ENCODE measurements around the gene MAGEA9B. TPM values are rescaled to one million over a fixed set of nuclear protein-coding genes. Genes with fewer than 3 reads are reported as not detected.

The MAGEA9B gene
- total RNA-seq, 1 experiment from 2014 or later: not detected

DNA sequence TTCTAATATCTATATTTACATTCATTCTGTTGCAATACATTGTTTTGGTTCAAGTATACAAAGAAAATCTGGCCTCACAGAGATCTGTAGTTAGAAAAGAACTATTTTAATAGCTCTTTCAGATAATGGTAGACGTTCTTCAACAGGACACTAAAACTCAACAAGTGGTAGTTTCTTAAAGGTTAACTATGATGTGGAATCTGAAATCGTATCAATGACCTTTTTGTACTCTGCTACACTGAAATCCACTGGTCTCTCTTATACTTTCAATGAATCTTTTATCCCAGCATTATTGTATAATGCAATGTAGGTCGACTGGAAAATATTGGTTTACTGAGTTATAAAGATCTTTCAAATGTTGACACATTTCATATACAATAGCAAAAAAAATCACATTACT lies 31.6 kb upstream of the MAGEA9B start:
- H3K23me2 ChIP-seq (ENCODE audit: insufficient read length, low read depth, low read length, poor library complexity, severe bottlenecking): no peaks in the 10 kb centered on the region
- H3K14ac ChIP-seq (ENCODE audit: insufficient read depth, low read length): no peak overlapping the region
- no peak overlapping the region for H3K27ac ChIP-seq (ENCODE audit: insufficient read length, low read depth, low read length)
- no peak overlapping the region for H4K8ac ChIP-seq (replicated peaks; ENCODE audit: insufficient read length, low read depth, low read length)
- H3K18ac ChIP-seq (ENCODE audit: insufficient read length, low read depth, low read length): no peak overlapping the region
- H2BK5ac ChIP-seq (ENCODE audit: insufficient read length, low read length): no peak overlapping the region
- no peaks in the 10 kb centered on the region for H3K4me1 ChIP-seq (ENCODE audit: insufficient read depth, low read length)
- peaks cover 45 to 52% of the 10 kb centered on the region in 2 experiments for H3K9me3 Mint-ChIP-seq
- H2BK15ac ChIP-seq (ENCODE audit: low read depth, low read length): no peak overlapping the region
- H3K9me3 ChIP-seq (ENCODE audit: control insufficient read depth, low read depth, low read length): peaks cover 8% of the 10 kb centered on the region
- H3K56ac ChIP-seq (ENCODE audit: insufficient read length, low read depth, low read length): no peak overlapping the region
- H3K9ac ChIP-seq (ENCODE audit: extremely low read depth, insufficient read length, low read length): no peak overlapping the region
- H4K91ac ChIP-seq (ENCODE audit: insufficient read length, low read depth, low read length): no peak overlapping the region
- H3K4me2 ChIP-seq (ENCODE audit: insufficient read depth, insufficient read length, low read length): no peak overlapping the region
- H3K79me2 ChIP-seq (ENCODE audit: insufficient read depth, low read length): no peaks in the 10 kb centered on the region; the same call in 1 of the 2 replicates
- no peaks in the 10 kb centered on the region for H4K20me1 ChIP-seq (ENCODE audit: control insufficient read depth, insufficient read depth, insufficient read length)
- H3K27ac Mint-ChIP-seq: no peak overlapping the region
- H3K4me1 Mint-ChIP-seq: 0 out of 4 replicates have a peak, but pooled peaks cover 0 to 2% of the 10 kb centered on the region in 2 experiments
- no peaks in the 10 kb centered on the region for H3K27me3 ChIP-seq (ENCODE audit: insufficient read depth, low read length)
- H2BK20ac ChIP-seq (ENCODE audit: low read depth, low read length, poor library complexity, severe bottlenecking): no peak overlapping the region
- TF ChIP-seq, protein P1, sequence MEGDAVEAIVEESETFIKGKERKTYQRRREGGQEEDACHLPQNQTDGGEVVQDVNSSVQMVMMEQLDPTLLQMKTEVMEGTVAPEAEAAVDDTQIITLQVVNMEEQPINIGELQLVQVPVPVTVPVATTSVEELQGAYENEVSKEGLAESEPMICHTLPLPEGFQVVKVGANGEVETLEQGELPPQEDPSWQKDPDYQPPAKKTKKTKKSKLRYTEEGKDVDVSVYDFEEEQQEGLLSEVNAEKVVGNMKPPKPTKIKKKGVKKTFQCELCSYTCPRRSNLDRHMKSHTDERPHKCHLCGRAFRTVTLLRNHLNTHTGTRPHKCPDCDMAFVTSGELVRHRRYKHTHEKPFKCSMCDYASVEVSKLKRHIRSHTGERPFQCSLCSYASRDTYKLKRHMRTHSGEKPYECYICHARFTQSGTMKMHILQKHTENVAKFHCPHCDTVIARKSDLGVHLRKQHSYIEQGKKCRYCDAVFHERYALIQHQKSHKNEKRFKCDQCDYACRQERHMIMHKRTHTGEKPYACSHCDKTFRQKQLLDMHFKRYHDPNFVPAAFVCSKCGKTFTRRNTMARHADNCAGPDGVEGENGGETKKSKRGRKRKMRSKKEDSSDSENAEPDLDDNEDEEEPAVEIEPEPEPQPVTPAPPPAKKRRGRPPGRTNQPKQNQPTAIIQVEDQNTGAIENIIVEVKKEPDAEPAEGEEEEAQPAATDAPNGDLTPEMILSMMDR (conservative IDR thresholded peaks at IDR 0.05): no peak
- no peak overlapping the region for H3T11ph ChIP-seq (ENCODE audit: low read length)
- no peak overlapping the region for H2BK12ac ChIP-seq (ENCODE audit: insufficient read length, low read depth, low read length)
- no peak overlapping the region for H2AK5ac ChIP-seq (ENCODE audit: insufficient read length, low read length)
- H3K4ac ChIP-seq (ENCODE audit: low read depth, low read length): no peak overlapping the region
- DNase-seq: no peak
- no peak overlapping the region for H2AFZ ChIP-seq (ENCODE audit: low read length)
- no peak overlapping the region for H4K5ac ChIP-seq (ENCODE audit: insufficient read length, low read depth, low read length)
- H3K36me3 Mint-ChIP-seq (ENCODE audit: insufficient read depth in 1 of 3, low read depth in 3 of 3): peaks cover 2 to 8% (median 4%) of the 10 kb centered on the region in 3 experiments; a peak in 6 of 7 replicates
- no peaks in the 10 kb centered on the region for H3K27me3 Mint-ChIP-seq (ENCODE audit: low read depth)
- H3K23ac ChIP-seq (ENCODE audit: insufficient read length, low read depth, low read length): no peak overlapping the region
- H2BK120ac ChIP-seq (ENCODE audit: low read depth, low read length, poor library complexity, severe bottlenecking): no peak overlapping the region
- no CpG with 5 or more reads among the region's 3 CpGs for WGBS (ENCODE audit: extremely low coverage, insufficient read length, low lambda C conversion rate)
- H3K4me3 Mint-ChIP-seq: no peak overlapping the region
- no peaks in the 10 kb centered on the region for H3K79me1 ChIP-seq (ENCODE audit: insufficient read depth, low read depth, low read length, poor library complexity, severe bottlenecking)
